HG03039 (cell line): ENCODE measurements around the gene DHX36.
A peak's percentile ranks its signal among the peaks of the same experiment; 100 is the strongest.

ENCODE experiments used
- ATAC-seq: cut with Tn5 transposase; IDR thresholded peaks from one replicate; pipeline ENCODE4 v1.9.1; 2021; ENCODE audit warnings: mild to moderate bottlenecking, moderate library complexity; ENCODE audit not compliant: unreplicated experiment

The DHX36 gene

GRCh38 chr3:154294016-154294415 lies 30.3 kb downstream of the DHX36 start:
- no peak for ATAC-seq

GRCh38 chr3:154290187-154290586 lies 34.1 kb downstream of the DHX36 start:
- no peak for ATAC-seq

GRCh38 chr3:154285221-154285620 lies 39.1 kb downstream of the DHX36 start:
- ATAC-seq: no peak

- no peak for ATAC-seq
These were observed 44.1 kb downstream of the DHX36 start for GRCh38 chr3:154280161-154280560.

- no peak for ATAC-seq
These were observed 48.3 kb downstream of the DHX36 start for GRCh38 chr3:154275965-154276364.

GRCh38 chr3:154275292-154275691 lies 49.0 kb downstream of the DHX36 start:
- ATAC-seq: no peak

GRCh38 chr3:154274348-154274747 lies 49.9 kb downstream of the DHX36 start:
- ATAC-seq: no peak

GRCh38 chr3:154273381-154273780 lies 50.9 kb downstream of the DHX36 start:
- ATAC-seq: no peak

GRCh38 chr3:154254527-154254926 lies 69.8 kb downstream of the DHX36 start:
- no peak for ATAC-seq

- peak; percentile 94 for ATAC-seq
These were observed 71.3 kb downstream of the DHX36 start for GRCh38 chr3:154252759-154253638.

- ATAC-seq: no peak
These were observed 72.7 kb downstream of the DHX36 start for GRCh38 chr3:154251610-154252009.

- ATAC-seq: no peak
These were observed 74.0 kb downstream of the DHX36 start for GRCh38 chr3:154250291-154250690.

- ATAC-seq: no peak
These were observed 76.4 kb downstream of the DHX36 start for GRCh38 chr3:154247806-154248415.

GRCh38 chr3:154244644-154245043 lies 79.6 kb downstream of the DHX36 start:
- ATAC-seq: no peak

- ATAC-seq: no peak
These were observed 80.9 kb downstream of the DHX36 start for GRCh38 chr3:154243353-154243752.

- no peak for ATAC-seq
These were observed 81.5 kb downstream of the DHX36 start for GRCh38 chr3:154242766-154243165.

GRCh38 chr3:154241496-154241895 lies 82.8 kb downstream of the DHX36 start:
- ATAC-seq: no peak

- no peak for ATAC-seq
These were observed 84.1 kb downstream of the DHX36 start for GRCh38 chr3:154240235-154240634.

- ATAC-seq: no peak
These were observed 88.0 kb downstream of the DHX36 start for GRCh38 chr3:154236331-154236730.

- no peak for ATAC-seq
These were observed 89.0 kb downstream of the DHX36 start for GRCh38 chr3:154235330-154235729.

GRCh38 chr3:154229217-154229590 lies 95.1 kb downstream of the DHX36 start:
- ATAC-seq: no peak

GRCh38 chr3:154228561-154229216 lies 95.6 kb downstream of the DHX36 start:
- ATAC-seq: no peak
